IPS DF 4.7 (cell line): ENCODE measurements around the gene CARM1.

Experiments
- DNase-seq: peaks from one replicate; pipeline ENCODE4 v3.0.0-alpha.2; 2013; ENCODE audit warnings: low spot score; ENCODE audit errors: extremely low read depth

CARM1 gene

DNA sequence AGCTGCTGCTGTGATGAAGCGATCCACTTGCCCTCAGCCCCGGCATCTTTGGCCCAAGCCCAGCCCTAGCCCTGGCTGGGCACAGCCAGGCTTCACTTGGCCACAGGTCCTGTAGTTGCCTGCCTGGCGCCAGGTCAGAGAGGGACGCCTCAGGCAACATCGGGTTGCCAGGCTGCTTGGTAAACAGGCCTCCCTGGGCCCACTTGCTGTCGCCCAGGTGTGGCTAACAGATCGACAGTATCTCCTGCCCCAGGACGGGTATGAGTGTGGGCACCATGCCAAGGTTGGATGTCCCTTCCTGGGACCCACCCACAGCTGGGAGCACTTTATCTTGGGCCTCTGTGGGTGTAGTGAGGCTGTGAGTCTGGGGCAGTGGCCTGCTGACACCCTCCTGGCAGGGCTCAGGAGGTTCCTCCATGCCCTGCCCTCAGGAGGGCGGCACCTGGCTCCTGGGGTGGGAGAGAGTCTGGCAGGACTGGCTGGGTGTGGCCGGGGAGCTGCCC lies 27.8 kb downstream of the CARM1 start:
- no peak for DNase-seq

DNA sequence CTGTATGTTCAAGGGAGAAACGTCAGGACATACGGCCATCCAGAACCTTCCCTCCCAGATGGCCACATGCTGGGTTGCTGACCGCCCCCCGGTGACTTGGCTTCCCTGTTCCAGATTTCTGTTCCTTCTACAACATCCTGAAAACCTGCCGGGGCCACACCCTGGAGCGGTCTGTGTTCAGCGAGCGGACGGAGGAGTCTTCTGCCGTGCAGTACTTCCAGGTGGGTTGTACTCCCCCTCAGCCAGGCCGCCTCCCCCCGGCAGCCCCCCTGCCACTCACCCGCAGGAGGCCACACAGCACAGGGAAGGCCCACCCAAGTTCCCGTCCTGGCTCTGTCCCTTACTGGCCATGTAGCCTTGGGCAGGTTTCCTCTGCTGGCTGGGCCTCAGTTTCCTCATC lies 36.6 kb downstream of the CARM1 start:
- no peak for DNase-seq

DNA sequence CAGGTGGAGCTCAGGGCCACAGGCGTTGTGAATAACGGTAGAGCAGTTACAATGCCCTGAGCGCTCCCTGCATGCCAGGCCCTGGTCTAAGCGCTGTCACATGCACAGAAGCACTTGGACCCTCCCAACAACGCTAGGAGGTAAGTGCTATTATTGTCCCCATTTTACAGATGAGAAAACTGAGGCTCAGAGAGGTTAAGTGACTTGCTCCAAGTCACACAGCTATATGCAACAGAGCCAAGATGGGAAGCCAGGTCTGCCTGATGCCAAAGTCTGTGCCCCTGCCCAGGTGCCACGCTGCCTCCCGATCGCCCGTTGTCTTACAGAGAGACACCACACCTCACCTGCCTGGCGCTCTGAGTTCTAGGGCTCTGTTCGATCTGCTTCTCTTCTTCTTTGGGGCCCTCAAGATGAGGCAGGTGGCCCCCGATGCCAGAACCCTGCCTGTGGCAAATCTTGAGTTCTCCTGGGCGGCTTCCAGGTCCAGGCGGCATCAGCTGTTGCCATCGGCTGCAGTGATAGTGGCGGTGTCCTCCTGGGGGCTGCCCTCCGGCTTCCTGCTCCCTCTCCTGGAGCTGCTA lies 37.1 kb downstream of the CARM1 start:
- no peak for DNase-seq

GRCh38 chr19:10911579-10912363 lies 40.4 kb downstream of the CARM1 start:
- no peak for DNase-seq

DNA sequence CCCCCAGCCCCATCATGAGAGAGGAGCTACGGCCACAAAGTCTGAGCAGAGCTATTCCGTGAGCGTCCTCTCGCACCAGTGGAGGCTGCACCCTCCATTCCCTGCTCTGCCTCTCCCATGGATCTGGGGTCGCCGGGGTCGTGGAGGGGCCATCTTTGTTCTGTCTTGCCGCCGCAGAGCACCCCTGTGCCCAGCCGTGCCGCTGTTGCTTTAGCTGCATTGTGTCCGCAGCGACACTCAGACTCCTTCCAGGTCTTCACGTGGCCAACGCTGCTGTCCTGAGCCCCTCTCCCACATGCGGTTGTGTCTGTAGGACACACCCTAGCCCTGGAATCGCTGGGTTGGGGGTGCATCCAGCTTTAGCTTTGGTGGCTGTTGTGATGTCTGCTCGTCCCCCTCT lies 41.3 kb downstream of the CARM1 start:
- no peak for DNase-seq

GRCh38 chr19:10913716-10914340 lies 42.5 kb downstream of the CARM1 start:
- DNase-seq, result no peak

DNA sequence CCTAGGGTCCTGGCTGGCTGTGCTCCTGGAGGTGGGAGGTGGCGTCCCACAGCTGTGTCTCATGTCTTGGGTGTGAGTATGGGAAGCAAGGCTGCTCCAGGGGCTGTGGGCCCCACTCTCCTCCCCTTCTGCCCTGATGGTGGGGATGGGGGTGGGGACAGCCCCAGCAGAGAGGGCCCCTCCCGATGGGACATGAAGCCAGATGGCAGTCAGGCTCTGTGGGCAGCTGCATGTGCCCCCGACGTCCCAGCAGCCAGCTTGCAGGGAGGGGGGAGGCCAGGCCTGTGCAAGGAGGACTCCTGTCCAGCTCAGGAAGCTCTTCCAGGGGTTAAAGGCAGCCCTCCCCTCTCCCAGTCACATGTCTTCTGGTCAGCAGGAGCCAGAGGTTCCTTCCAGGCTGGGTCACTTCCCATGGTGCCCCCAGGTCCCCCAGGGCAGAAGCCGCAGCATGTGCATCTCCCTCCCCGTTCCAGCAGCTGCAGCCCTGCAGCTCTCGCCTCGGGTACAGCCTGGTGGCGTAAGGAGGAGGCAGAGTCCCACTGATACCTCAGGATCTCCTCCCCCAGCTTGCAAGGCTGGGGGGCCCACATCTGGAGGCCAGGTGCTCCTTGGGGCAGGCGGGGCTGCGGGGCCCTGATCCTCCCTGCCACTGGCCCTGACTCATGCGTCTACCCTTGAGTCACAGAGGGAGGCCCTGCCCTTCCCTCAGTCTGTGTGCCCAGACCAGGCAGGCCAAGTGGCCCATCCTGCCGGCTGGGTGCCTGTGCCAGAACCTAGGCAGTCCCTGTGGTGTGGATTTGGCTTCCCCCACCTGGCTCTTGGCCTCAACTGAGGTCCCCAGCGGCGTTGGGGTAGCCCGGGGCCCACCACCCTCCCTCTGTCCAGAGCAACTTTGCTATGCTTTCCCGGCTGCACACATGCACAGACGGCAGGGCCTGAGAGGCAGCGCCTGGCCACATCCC lies 44.1 kb downstream of the CARM1 start:
- no peak for DNase-seq

DNA sequence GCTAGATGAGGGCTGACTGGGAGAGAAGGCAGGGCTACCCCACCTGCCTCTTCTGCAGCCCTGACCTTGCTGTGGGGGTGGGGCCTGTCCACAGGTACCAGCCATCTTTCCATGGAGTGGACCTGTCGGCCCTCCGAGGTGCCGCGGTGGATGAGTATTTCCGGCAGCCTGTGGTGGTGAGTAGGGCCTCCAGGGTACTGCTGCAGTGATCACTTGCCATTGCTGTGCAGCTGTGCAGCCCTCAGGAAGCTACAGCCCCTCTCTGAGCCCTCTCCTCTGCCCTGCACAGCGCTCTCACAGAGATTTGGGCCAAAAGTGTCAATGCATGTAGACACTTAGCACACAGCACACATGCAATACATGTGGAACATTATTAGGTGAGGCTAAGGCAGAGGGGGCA lies 45.2 kb downstream of the CARM1 start:
- no peak for DNase-seq

DNA sequence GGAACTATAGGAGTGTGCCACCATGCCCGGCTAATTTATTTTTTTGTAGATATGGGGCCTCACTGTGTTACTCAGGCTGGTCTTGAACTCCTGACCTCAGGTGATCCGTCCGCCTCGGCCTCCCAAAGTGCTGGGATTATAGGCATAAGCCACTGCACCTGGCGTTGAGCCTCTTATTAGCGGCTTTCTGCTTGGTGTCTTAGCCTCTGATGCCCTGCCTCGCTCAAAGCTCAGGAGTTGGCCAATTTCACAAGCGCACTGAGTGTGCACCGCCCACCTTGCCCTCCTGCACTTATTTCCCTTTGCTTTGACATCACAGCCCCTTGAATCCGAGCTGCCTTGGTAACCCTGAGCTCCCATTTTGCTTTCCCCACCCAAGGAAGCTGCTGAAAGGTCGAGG lies 47.0 kb downstream of the CARM1 start:
- DNase-seq, result no peak

GRCh38 chr19:10919352-10920287 lies 48.3 kb downstream of the CARM1 start:
- no peak for DNase-seq

- DNase-seq, result no peak
Observed at GRCh38 chr19:10920288-10920655, 48.9 kb downstream of the CARM1 start.

GRCh38 chr19:10920781-10921180 lies 49.4 kb downstream of the CARM1 start:
- DNase-seq, result no peak

- DNase-seq, result no peak
Observed at GRCh38 chr19:10921199-10921909, 50.0 kb downstream of the CARM1 start.

GRCh38 chr19:10921910-10922637 lies 50.7 kb downstream of the CARM1 start:
- DNase-seq, result no peak

DNA sequence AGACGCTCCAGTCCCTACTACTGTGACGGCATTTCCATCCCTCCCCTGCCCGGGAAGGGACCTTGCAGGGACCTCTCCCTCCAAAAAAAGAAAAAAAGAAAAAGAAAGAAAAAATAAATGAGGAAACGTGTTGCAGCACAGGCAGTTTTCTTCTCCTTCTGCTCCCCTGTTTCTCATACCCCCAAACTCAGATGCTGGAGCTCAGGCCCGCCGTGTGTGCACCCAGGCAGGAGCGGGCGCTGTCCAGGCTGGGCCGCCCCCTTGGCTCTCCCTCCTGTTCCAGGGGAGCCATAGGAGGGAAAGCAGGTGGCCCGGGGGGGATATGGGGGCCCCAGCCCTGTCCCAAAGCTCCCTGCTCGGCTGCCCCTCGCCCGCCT lies 51.3 kb downstream of the CARM1 start:
- no peak for DNase-seq

DNA sequence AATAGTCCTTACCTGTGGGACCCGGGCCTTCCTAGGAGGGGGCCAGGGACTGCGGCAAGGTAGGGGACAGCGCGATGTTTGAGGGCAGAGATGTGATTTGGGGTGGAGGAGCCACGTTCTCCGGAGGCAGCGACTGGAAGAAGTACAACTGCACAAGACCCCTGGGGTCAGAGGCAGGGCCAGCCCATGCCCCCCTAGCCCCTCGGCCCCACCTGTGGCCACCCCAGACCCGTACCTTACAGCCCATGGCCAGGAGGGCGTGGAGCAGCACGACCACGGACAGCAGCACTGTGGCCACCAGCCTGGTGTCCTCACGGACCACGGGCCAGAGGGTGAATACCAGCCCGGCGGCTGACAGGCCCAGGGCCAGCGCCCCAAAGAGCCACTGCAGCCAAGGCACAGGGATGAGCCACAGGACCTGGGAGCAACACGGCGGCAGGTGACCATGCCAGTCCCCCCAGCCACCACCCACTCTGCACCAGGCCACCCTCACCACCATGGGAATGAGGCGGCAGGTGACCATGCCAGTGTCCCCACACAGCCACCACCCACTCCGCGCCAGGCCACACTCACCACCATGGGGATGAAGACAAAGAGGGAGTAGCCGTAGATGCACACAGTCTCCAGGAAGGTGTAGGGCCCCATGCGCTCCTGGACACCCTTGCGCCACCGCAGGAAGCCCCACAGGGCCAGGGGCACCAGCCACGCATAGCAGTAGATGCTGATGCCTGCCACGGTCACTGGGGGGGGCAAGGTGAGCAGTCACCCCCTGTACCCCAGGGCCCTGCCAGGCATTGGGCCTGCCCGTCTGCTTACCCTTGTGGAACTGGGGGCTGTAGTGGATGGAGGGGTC lies 52.1 kb downstream of the CARM1 start:
- DNase-seq, result no peak

- DNase-seq, result no peak
Observed at GRCh38 chr19:10924597-10924996, 53.2 kb downstream of the CARM1 start.
